Smooth muscle cell (in vitro differentiated cells): ENCODE results near the gene ALOXE3. TPM values are rescaled to one million over a fixed set of nuclear protein-coding genes. Genes with fewer than 3 reads are reported as not detected.

Experiments used
- DNase-seq: peaks from one replicate; lab custom pipeline; 2025; ENCODE audit not compliant: unreplicated experiment; lab: John Stamatoyannopoulos, UW
- H2AFZ ChIP-seq: fragments of 200-600 bp; sonication (generic); 2 replicates; pipeline ENCODE4 v1.6.0; 2016; ENCODE audit warnings: antibody characterized with exemption, low read depth, mild to moderate bottlenecking
- H3F3A ChIP-seq: fragments of 200-600 bp; sonication (generic); 2 replicates; pipeline ENCODE4 v1.6.0; 2017; ENCODE audit warnings: antibody characterized with exemption, low read depth
- H3K27ac ChIP-seq: fragments of 200-600 bp; sonication (generic); 2 replicates; pipeline ENCODE4 v1.5.1; 2016; ENCODE audit warnings: low read depth, mild to moderate bottlenecking
- H3K27me3 ChIP-seq: fragments of 200-600 bp; sonication (generic); 2 replicates; pipeline ENCODE4 v1.6.1; 2016; ENCODE audit warnings: low read depth, mild to moderate bottlenecking
- H3K36me3 ChIP-seq: fragments of 200-600 bp; sonication (generic); 2 replicates; pipeline ENCODE4 v1.5.1; 2016; ENCODE audit warnings: low read depth
- H3K4me1 ChIP-seq: fragments of 200-600 bp; sonication (generic); 2 replicates; pipeline ENCODE4 v1.5.1; 2016; ENCODE audit warnings: low read depth
- H3K4me2 ChIP-seq: fragments of 200-600 bp; sonication (generic); 2 replicates; pipeline ENCODE4 v1.6.0; 2016; ENCODE audit warnings: mild to moderate bottlenecking
- H3K4me3 ChIP-seq: fragments of 200-600 bp; sonication (generic); 2 replicates; pipeline ENCODE4 v1.5.1; 2016; ENCODE audit warnings: mild to moderate bottlenecking
- H3K79me2 ChIP-seq: fragments of 200-600 bp; sonication (generic); 2 replicates; pipeline ENCODE4 v1.6.0; 2016; ENCODE audit warnings: low read depth, mild to moderate bottlenecking
- H3K9ac ChIP-seq: fragments of 200-600 bp; sonication (generic); 2 replicates; pipeline ENCODE4 v1.6.0; 2016; ENCODE audit warnings: low read depth
- H3K9me3 ChIP-seq: fragments of 200-600 bp; sonication (generic); replicated peaks from 2 replicates; pipeline ENCODE4 v1.5.1; 2016; ENCODE audit warnings: low read depth
- H4K20me1 ChIP-seq: fragments of 200-600 bp; sonication (generic); 2 replicates; pipeline ENCODE4 v1.6.0; 2016; ENCODE audit warnings: low read depth
- WGBS: methylation state at CpG from one replicate; pipeline ENCODE4 v1.1.7; 2016; ENCODE audit warnings: low lambda C conversion rate; 5-methylcytosine and 5-hydroxymethylcytosine counted together
- polyA plus RNA-seq: library from polyadenylated mRNA; unstranded; fragments of >200 nt; fragmentation: Nextera tagmentation; extraction: Ambion mirVana; gene quantifications from 2 replicates; pipeline ENCODE4 v1.2.1, GENCODE V29; 2016
- total RNA-seq: library from RNA; depleted of rRNA; stranded (reverse); fragments of >200 nt; gene quantifications from 2 replicates; pipeline ENCODE4 v1.2.3, GENCODE V29; 2014
- TF ChIP-seq, protein P1 (sequence below): fragments of 200-600 bp; sonication (generic); IDR thresholded peaks from 2 replicates; pipeline ENCODE4 v1.5.1; 2017; ENCODE audit warnings: borderline replicate concordance, mild to moderate bottlenecking, antibody characterized with exemption; ENCODE audit not compliant: insufficient read depth, poor library complexity, severe bottlenecking

ALOXE3 gene
- total and polyA plus RNA-seq, 2 experiments from 2014 or later = 0.25 to 1.7 TPM

DNA sequence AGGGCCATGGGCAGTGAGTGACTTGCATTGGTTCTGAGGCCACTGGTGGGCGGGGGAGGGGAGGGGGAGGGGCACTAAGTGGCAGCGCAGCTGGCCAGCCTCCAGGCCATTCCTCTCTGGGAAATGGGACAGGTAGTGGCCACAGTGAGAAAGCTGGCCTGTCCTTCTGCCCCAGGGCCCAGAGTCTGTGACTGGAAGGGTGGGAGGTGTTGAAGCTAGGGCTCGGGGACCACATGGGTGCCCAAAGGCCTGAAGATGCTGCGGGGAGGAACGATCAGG is 30.4 kb downstream of the ALOXE3 start:
- 76% methylated on average over 5 of the region's 5 CpGs for WGBS
- no peak for DNase-seq
- peaks cover 49% of the 10 kb centered on the region for H3K27me3 ChIP-seq
- no peak overlapping the region for H3K9ac ChIP-seq
- H3K4me1 ChIP-seq = no peaks in the 10 kb centered on the region
- H3K9me3 ChIP-seq = no peaks in the 10 kb centered on the region
- TF ChIP-seq, protein P1, sequence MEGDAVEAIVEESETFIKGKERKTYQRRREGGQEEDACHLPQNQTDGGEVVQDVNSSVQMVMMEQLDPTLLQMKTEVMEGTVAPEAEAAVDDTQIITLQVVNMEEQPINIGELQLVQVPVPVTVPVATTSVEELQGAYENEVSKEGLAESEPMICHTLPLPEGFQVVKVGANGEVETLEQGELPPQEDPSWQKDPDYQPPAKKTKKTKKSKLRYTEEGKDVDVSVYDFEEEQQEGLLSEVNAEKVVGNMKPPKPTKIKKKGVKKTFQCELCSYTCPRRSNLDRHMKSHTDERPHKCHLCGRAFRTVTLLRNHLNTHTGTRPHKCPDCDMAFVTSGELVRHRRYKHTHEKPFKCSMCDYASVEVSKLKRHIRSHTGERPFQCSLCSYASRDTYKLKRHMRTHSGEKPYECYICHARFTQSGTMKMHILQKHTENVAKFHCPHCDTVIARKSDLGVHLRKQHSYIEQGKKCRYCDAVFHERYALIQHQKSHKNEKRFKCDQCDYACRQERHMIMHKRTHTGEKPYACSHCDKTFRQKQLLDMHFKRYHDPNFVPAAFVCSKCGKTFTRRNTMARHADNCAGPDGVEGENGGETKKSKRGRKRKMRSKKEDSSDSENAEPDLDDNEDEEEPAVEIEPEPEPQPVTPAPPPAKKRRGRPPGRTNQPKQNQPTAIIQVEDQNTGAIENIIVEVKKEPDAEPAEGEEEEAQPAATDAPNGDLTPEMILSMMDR = no peak
- H3K36me3 ChIP-seq = no peaks in the 10 kb centered on the region
- H3K79me2 ChIP-seq = no peaks in the 10 kb centered on the region
- H2AFZ ChIP-seq = no peak overlapping the region
- H3F3A ChIP-seq = no peaks in the 10 kb centered on the region
- H3K4me2 ChIP-seq = no peak overlapping the region
- H4K20me1 ChIP-seq = no peaks in the 10 kb centered on the region
- no peak overlapping the region for H3K27ac ChIP-seq
- H3K4me3 ChIP-seq = no peak overlapping the region

DNA sequence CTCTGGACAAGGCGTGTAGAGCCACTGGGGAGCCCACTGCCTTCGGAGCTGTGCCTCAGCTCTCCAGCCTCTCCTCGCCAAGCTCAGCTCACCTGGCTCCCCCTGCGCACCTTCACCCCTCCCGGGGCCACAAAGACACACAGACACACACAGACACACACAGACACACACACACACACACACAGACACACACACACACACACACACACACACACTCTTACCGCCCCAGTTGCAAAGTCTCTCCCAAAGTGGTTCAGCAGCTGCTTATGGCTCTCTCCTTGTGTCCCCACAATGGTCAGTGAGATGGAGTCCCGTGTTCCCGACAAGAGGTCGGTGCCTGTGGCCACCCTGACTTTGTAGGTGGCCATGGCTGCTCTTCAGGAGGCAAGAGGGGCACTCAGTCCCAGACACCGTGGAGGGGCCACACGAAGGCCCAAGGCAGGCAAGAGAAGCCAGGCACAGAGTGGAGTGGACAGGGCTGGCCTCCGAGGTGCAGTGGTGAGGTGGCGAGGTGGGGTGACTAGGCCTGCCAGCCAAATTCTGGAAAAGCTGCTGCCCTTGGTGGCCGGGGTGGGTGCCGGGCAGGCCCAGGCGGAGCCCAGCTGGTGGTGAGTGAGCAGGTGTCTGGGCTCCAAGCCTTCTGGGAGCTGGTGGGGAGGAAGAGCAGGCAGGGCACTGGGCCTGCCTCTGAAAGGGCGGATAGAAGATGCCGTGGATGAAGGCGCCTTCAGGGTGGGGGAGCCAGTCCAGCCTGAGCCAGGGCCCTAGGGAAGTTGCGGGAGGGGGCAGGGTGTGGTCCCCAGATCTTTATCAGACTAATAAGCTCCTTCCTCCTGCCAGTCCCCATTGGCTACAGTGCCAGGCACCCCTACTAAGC is 31.0 kb downstream of the ALOXE3 start, which contains the start of gene ALOX12B:
Gene ALOX12B (minus strand): TSS at position 642 of the 877 bp plus-strand sequence. CDS start 274 bp downstream, at position 368.
- Histone ChIP-seq H3K27ac (no peak within 1 kb of the TSS), H3F3A (no peaks in the 10 kb centered on the region), H3K27me3 (peaks cover 49% of the 10 kb centered on the region), H2AFZ (no peak within 1 kb of the TSS), H3K4me2 (no peak within 1 kb of the TSS), H3K79me2 (no peaks in the 10 kb centered on the region), H3K4me1 (no peaks in the 10 kb centered on the region), H3K4me3 (no peak within 1 kb of the TSS), H3K9me3 (no peaks in the 10 kb centered on the region), H3K9ac (no peak within 1 kb of the TSS), H3K36me3 (no peaks in the 10 kb centered on the region), H4K20me1 (no peaks in the 10 kb centered on the region)
- DNase-seq = no peak
- 88% methylated on average over 16 of the region's 20 CpGs for WGBS
- TF ChIP-seq, protein P1 = no peak

DNA sequence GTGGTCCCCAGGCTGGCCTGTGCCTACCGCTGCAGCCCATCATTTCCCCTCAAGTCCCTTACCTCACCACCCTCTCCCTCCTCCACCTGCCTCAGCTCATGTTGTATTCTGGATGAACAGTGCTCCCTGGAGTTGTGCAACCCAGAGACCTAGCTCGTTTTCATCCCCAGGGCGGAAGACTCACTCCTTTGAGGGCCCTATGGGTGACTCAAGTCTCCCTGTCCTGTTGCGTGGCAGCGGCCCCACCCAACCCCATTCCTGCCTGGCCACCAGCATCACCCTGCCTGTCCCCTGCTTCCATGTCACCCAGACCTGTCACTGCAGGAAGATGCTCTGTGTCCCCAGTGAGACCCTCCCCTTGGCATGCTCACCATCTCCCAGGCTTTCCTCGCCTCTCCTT is 34.1 kb downstream of the ALOXE3 start:
- Histone ChIP-seq H3K4me3 (no peak overlapping the region), H2AFZ (no peak overlapping the region), H3K4me2 (no peak overlapping the region), H3K36me3 (no peaks in the 10 kb centered on the region), H3K4me1 (peaks cover 4% of the 10 kb centered on the region), H3K79me2 (no peaks in the 10 kb centered on the region), H4K20me1 (no peaks in the 10 kb centered on the region), H3K27me3 (peaks cover 45% of the 10 kb centered on the region), H3F3A (no peaks in the 10 kb centered on the region), H3K27ac (no peak overlapping the region), H3K9ac (no peak overlapping the region), H3K9me3 (no peaks in the 10 kb centered on the region)
- TF ChIP-seq, protein P1 = no peak
- WGBS = 87% methylated on average over 6 of the region's 6 CpGs
- DNase-seq = no peak

DNA sequence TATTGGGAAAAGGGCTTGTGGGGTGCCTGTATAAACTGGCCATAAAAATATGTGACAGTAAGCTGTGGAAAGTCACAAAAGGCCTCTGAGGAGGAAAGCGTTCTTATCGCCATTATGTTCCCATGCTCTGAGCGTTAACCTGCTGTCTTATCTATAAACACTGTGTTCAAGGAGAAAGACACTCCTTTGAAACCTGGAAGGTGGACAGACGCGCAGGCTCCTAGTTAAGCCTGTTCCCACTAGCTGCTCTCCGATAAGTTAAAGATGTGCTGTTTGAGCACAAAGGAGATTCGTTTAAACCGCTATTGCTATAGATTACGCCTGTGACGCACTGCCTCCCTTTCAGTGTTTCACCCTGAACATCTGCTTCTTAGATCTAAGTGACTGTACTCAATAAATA is 36.0 kb downstream of the ALOXE3 start:
- no peak for DNase-seq
- Histone ChIP-seq H3K79me2 (no peaks in the 10 kb centered on the region), H3K9ac (no peak overlapping the region), H3K27ac (no peak overlapping the region), H3K36me3 (no peaks in the 10 kb centered on the region), H3K27me3 (peaks cover 58% of the 10 kb centered on the region), H3K4me3 (no peak overlapping the region), H3F3A (no peaks in the 10 kb centered on the region), H4K20me1 (no peaks in the 10 kb centered on the region), H3K4me1 (peaks cover 4% of the 10 kb centered on the region), H2AFZ (no peak overlapping the region), H3K9me3 (no peaks in the 10 kb centered on the region), H3K4me2 (no peak overlapping the region)
- TF ChIP-seq, protein P1 = no peak
- 89% methylated on average over 10 of the region's 10 CpGs for WGBS
